Activated naive CD4-positive, alpha-beta T cell treated with anti-CD3 and anti-CD28 coated beads for 36 hours (primary cell): ENCODE results near the gene COX6B2. TPM values are rescaled to one million over a fixed set of nuclear protein-coding genes. Genes with fewer than 3 reads are reported as not detected.

Experiments
- total RNA-seq, 2 experiments: library from RNA; stranded (reverse); gene quantifications; one replicate each; pipeline ENCODE4 v1.2.3, GENCODE V29; 2021

The COX6B2 gene
- total RNA-seq, 2 experiments from 2014 or later: 0.57 to 0.64 TPM

Other genes with a start within 250 kb of the COX6B2 start
- gene PPP1R12C, start 237.1 kb downstream of the COX6B2 start, total RNA-seq: 10 to 100 TPM; 41.2 to 42.1 TPM
- gene TNNT1, start 205.5 kb downstream of the COX6B2 start, total RNA-seq: not detected
- not detected for gene TNNI3, start 197.0 kb downstream of the COX6B2 start, total RNA-seq
- not detected for gene DNAAF3, start 188.1 kb downstream of the COX6B2 start, total RNA-seq
- gene SYT5, start 174.4 kb downstream of the COX6B2 start, total RNA-seq: not detected
- not detected for gene PTPRH, start 145.2 kb downstream of the COX6B2 start, total RNA-seq
- 1 to 10 TPM; 6.1 to 6.8 TPM for gene TMEM86B, start 126.0 kb downstream of the COX6B2 start, total RNA-seq
- gene PPP6R1, start 95.7 kb downstream of the COX6B2 start, total RNA-seq: 100 to 1,000 TPM; 166 to 174 TPM
- gene HSPBP1, start 74.6 kb downstream of the COX6B2 start, total RNA-seq: 10 to 100 TPM; 44.3 to 45.0 TPM
- gene BRSK1, start 70.7 kb downstream of the COX6B2 start, total RNA-seq: 1 to 10 TPM; 1.4 to 2.2 TPM
- not detected for gene TMEM150B, start 29.4 kb downstream of the COX6B2 start, total RNA-seq
- 10 to 100 TPM; 45.9 to 47.1 TPM for gene KMT5C, start 14.8 kb downstream of the COX6B2 start, total RNA-seq
- gene GARIN5B, start 8.5 kb upstream of the COX6B2 start, total RNA-seq: not detected
- not detected for gene IL11, start 15.7 kb upstream of the COX6B2 start, total RNA-seq
- not detected for gene TMEM190, start 22.1 kb upstream of the COX6B2 start, total RNA-seq
- gene TMEM238, start 29.6 kb upstream of the COX6B2 start, total RNA-seq: 10 to 100 TPM in 1 of 2 experiments, 1 to 10 TPM in 1; 9.9 to 10.2 TPM
- 1,000 to 10,000 TPM; 3,327 to 3,354 TPM for gene RPL28, start 31.2 kb upstream of the COX6B2 start, total RNA-seq
- 100 to 1,000 TPM; 294 to 307 TPM for gene UBE2S, start 53.1 kb upstream of the COX6B2 start, total RNA-seq
- not detected for gene SHISA7, start 88.6 kb upstream of the COX6B2 start, total RNA-seq
- 10 to 100 TPM; 18.6 to 20.5 TPM for gene ISOC2, start 106.9 kb upstream of the COX6B2 start, total RNA-seq
- not detected for gene C19orf85, start 110.0 kb upstream of the COX6B2 start, total RNA-seq
- 1 to 10 TPM; 6.0 to 6.1 TPM for gene ZNF628, start 121.9 kb upstream of the COX6B2 start, total RNA-seq
- 1 to 10 TPM; 7.6 to 8.0 TPM for gene NAT14, start 130.5 kb upstream of the COX6B2 start, total RNA-seq
- under 1 TPM; 0.25 to 0.48 TPM for gene SSC5D, start 133.7 kb upstream of the COX6B2 start, total RNA-seq
- gene SBK2, start 182.4 kb upstream of the COX6B2 start, total RNA-seq: not detected
- gene SBK3, start 190.8 kb upstream of the COX6B2 start, total RNA-seq: not detected
- gene ZNF579, start 226.1 kb upstream of the COX6B2 start, total RNA-seq: 1 to 10 TPM; 6.1 to 6.5 TPM
- 10 to 100 TPM; 12.8 to 14.8 TPM for gene FIZ1, start 244.8 kb upstream of the COX6B2 start, total RNA-seq
- 10 to 100 TPM; 20.9 to 23.0 TPM for gene ZNF524, start 245.6 kb upstream of the COX6B2 start, total RNA-seq